AG10803 (cell line): Measurements from ENCODE around the gene NLRC3.

Experiments used
- DNase-seq: peaks from one replicate; pipeline ENCODE4 v3.0.0; 2010; ENCODE audit warnings: low read depth
- H3K4me3 ChIP-seq: 2 replicates; pipeline ENCODE4 v1.5.1; 2011; ENCODE audit warnings: mild to moderate bottlenecking, low read length, control low read depth
- CTCF ChIP-seq: conservative IDR thresholded peaks from 2 replicates; pipeline ENCODE4 v1.5.1; 2011; ENCODE audit warnings: mild to moderate bottlenecking, low read length, control low read depth, inconsistent platforms

The NLRC3 gene

DNA sequence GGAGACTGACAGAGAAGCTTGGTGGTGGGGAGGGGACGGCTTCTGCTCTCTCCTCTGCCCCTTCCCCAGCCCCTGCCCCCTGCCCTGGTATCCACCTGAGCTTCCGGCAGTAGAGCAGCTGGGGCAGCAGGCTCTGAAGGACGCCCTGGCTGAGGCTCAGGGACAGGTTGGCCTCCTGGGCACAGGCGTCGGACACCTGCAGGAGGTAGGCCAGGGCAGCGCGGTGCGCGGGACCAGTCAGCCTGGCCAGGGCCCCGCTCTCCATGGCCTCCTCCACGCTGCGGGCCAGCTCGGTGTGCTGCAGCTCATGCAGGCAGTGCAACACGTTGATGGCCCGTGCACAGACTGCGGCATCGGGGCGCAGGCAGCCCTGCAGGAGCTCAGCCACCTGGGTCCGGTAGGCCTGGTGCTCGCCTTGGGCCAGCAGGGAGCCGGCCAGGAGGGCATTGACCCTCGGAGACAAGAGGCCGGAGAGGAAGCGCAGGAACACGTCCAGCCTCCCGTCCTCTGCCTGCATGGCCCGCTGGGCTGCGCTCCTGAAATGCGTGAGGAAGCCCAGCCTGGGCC, 14.2 kb downstream of the NLRC3 start:
- DNase-seq = no peak
- H3K4me3 ChIP-seq = no peak overlapping the region
- no peak for TF ChIP-seq CTCF

GRCh38 chr16:3561626-3562025, 15.6 kb downstream of the NLRC3 start:
- no peak for TF ChIP-seq CTCF
- no peak for DNase-seq
- H3K4me3 ChIP-seq = no peak overlapping the region

DNA sequence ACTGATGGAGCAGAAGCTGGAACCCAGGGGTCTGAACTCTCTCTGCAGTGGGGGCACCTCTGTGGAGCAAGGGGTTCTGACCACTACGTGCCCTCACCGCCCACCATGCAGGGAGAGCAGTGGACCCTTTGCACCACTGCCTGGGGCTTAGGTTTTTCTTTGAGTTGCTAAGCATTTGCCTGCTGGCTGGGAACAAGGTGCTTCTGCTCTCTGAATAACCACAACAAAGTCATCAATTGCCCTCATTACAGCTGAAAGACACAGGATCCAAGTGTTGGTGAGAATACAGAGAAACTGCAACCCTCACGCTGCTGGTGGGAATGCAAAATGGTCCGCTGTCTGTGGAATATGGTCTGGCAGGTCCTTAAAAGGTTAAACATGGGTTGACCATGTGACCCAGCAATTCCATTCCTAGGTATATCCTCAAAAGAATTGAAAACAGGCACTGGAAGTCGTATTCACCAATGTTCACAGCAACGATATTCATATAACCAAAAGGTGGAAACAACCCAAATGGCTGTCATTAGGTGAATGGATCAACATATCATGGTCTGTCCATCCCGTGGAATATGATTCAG, 22.8 kb downstream of the NLRC3 start:
- TF ChIP-seq CTCF = no peak
- no peak for DNase-seq
- H3K4me3 ChIP-seq = no peak overlapping the region

DNA sequence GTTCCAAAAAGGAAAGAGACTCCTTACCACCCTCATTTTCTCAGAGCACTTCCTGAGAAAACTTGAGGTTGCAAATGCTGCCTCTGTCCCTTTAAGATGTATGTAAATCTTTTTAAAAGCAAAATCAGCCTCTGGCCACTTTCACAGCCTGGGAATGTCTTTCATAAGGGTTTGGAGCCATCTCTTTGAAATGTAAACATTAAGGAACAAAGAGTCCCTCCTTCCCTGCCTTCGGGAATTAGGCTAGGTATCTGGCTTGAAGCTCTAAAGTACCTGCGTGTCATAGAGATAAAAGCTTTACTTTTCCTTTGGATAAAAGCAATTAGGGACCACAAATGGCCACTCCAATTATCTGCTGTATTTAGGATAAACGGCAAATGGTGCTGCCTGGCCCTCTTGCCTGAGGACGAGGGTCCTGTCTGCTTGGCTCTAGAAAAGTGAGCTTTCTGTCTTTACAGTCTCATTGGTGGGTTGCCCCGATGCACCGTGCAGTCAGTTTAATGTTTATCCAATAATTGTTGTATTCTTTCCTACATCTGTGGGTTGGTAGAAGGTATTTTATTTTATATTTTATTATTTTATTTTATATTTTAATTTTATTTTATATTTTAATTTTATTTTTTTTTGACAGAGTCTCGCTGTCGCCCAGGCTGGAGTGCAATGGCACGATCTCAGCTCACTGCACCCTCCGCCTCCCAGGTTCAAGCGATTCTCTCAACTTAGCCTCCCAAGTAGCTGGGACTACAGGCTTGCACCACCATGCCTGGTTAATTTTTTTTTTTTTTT, 23.9 kb downstream of the NLRC3 start:
- DNase-seq = no peak
- no peak overlapping the region for H3K4me3 ChIP-seq
- no peak for TF ChIP-seq CTCF

- no peak for TF ChIP-seq CTCF
- no peak overlapping the region for H3K4me3 ChIP-seq
- DNase-seq = no peak
Measured at GRCh38 chr16:3550851-3551847, 26.1 kb downstream of the NLRC3 start.

- no peak for DNase-seq
- no peak for TF ChIP-seq CTCF
- no peak overlapping the region for H3K4me3 ChIP-seq
Measured at GRCh38 chr16:3549906-3550305, 27.3 kb downstream of the NLRC3 start.
